GM12878 (cell line): ENCODE measurements around the gene MBNL3.

Experiments used
- CREM ChIP-seq: IDR thresholded peaks from 2 replicates; pipeline ENCODE4 v1.6.1; 2014; ENCODE audit warnings: antibody characterized with exemption, low read depth
- GATAD2B ChIP-seq: fragments of 450-650 bp; conservative IDR thresholded peaks from 2 replicates; pipeline ENCODE4 v1.6.1; 2017; ENCODE audit warnings: low read depth, mild to moderate bottlenecking, moderate library complexity
- MTA3 ChIP-seq: IDR thresholded peaks from 2 replicates; pipeline ENCODE4 v1.6.1; 2012; ENCODE audit warnings: low read length, inconsistent platforms, borderline replicate concordance
- ZNF24 ChIP-seq: fragments of 450-650 bp; IDR thresholded peaks from 2 replicates; pipeline ENCODE4 v1.6.1; 2017; ENCODE audit warnings: antibody characterized with exemption, mild to moderate bottlenecking

DNA sequence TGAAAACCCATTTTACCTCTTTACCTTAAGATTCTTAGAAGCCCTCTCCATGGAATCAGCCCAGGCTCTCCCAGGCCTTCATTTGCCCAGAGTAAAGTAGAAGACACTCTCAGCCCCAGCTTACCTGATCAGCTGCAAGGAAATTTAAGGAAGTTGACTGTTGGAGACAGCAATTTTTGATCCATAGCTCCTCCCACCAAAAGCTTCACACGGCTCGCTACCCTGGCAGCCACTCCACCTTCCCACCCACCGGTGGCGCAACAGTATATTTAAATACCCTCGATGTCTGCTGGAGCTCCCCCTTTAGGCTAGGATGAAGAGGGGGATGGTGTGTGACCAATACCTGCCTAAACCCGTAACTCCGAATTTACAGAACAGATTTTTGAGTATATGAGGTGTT, 75.4 kb downstream of the MBNL3 start:
- TF ChIP-seq CREM, result no peak
- TF ChIP-seq MTA3, result no peak
- TF ChIP-seq ZNF24, result no peak
- TF ChIP-seq GATAD2B, result no peak
